Fibroblast of skin of right quadriceps (primary cell): ENCODE data around the gene STARD8.

ENCODE experiments used
- DNase-seq: peaks from one replicate; pipeline ENCODE4 v3.0.0-alpha.2; 2013

Gene STARD8

DNA sequence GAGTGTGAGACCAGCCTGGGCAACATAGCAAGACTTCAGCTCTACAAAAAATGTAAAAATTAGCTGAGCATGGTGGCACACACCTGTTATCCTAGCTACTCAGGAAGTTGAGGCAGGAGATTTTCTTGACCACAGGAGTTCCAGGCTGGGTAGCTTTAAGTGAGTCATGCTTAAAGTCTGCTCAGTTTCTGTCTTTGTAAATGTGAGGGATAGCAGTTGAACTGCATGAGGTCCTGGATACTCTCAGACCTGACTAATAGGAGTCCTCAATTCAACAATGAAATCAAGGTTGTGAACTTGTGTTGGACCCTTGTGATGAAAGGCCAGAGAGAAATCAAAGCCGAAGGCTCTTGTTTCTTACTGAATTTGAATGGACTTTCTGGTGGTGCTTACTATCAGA, 45.2 kb downstream of the STARD8 start:
- DNase-seq: peak; percentile 14

DNA sequence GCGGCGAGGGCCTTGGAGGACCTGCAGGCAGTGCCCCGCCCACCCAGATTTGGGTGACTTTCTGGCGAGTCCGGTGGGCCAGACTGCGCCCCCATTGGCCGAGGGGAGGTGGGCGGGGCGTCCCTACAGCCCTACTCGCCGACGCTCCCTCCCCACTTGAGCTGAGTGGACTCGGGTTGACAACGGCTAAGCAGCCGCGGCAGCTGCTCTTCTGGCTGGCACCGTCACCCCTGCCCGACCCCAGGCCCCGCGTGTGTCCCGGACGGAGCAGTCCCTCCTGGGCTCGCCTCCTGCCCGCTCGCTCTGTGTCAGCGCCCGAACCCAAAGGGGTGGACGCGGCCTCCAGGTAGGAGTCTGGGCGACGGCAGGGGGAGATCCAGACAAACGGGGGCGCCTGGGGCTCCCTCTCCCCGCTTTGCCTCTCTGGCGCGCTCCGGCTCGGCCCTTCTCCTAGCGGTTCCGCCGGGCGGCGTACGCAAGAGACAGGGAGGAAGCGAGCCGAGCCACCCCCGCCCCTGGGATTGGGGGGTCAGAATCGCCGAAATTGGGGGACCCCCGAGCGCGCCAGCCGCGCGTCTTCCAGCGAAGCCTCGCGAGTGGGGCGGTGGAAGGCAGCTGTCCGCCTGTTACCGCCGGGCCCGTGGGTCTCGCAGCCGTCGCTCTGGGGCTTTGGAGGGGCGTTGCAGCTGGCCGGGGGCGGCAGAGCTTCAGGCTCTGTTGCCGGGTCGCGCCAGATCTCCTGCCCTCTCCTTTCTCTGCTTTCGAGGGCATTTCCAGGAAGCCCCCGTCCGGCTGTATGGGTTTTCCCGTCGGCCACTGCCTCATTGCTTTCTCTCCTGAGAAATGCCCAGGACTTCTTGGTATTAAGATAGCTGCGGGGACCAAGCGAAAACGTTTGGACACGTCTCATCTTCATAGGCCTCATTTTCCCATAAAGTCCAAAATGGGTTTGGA, 46.3 kb downstream of the STARD8 start:
- DNase-seq: peak; percentile 53

DNA sequence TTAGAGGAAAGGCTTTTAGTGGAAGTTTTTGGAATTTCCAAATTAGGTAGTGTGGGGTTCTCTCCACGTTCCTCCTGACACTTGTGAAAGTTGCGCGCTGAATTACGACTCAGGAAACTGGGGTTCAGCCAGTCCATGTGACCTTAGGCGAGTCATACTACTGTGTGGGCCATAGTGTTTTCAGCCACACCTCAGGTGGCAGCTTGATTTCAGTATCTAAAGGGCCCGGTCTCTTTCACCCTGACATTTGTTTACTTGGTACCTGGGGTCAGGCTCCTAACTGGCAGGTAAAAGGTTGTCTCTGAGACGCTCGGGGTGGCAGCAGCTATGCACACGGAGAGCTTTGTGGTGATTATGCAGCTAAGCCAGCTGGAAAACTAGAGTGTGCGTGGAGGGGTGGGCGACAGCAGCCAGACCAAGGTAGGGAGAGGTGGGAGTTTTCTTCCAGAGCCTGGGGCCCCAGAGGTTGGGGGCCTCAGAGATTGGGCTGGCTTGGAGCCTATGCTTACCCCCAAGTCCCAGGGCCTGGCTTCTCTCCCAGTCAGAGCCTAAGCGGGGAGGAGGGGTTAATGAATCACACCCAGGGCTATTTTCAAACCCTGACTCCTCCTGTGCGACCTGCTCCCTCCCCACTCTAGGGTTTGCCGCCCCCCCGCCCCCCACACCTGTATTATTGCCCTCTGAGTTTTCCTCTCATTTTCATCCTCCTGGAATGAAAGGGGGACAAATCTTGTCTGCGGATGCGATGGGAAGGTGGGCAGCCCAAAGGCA, 47.2 kb downstream of the STARD8 start:
- DNase-seq: no peak

DNA sequence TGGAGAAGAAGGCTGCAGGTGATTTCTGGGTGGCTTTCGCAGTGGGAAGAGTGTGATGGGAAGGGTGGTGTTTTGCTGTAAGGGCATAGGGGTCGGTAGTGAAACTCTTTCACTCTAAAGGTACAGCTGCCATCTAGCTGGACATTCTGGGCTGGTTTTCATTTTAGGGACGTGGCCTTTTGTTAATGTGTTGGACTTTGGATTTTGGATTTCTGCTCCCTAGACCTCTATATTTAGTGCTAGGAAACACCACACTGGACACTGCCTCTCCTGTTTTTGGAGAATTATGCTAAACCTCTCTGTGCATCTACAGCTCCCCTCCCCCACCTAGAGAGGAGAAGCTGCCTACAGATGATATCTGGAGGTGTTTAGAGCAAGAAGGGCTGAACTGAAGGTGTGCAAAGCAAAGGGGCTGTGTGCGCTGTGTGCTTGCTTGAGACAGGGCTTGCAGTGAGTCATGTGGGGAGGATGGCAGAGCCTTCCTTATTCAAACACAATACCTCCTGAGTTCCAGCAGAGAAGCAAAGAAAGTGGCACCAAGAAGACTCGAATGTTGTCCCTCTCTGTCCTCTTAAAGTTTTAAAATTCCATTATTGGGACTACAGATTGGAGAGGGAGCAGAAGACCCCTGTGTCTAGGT, 47.9 kb downstream of the STARD8 start:
- no peak for DNase-seq

DNA sequence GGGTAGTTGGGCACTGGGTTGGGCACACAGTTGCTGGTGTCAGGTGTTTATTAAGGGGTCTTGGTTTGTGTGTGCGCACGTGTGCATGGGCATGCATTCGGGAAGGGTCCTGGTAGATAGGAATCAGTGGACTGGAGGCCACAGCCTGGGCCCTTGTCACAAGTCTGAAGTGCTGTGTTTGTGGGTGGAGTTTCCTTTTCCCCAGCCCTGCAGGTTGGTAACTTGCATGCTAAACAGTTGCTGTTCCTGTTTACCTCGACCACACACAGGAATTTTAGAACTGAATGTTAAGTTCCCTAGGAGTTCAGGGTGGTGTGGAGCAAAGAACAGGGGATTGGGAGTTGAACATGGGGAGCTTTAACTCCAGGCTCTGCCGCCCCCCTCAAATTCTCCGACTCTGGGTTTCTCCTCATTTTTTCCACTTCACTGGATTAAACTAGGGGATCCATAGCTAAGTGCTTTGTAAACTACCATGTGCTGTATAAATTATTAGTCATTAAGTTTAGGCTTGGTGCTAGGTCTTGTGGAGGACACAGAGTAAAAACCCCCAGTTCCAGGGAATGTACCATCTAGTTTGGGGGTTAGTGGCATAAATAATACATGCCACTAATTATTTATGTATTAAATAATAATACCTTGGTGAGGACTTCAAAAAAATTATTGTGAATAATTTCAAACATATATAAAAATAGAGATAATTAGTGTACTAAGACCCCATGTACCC, 49.0 kb downstream of the STARD8 start:
- DNase-seq: no peak

DNA sequence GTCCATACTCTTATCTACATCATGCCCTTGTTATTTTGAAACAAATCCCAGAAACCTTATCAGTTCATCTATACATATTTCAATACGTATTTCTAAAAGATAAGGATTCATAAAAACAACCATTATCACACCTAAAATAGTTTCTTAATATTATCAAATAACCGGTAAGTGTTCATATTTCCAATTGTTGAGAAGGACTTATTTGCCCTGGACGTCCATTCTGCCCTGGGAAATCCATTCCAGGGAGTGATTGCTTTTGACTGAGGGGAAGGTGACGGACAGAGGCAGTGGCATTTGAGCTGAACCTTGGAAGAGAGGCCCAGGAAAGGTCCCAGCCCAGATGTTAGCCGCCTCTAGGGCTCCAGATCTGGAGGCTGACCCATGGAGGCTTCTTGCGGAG, 49.6 kb downstream of the STARD8 start:
- no peak for DNase-seq

DNA sequence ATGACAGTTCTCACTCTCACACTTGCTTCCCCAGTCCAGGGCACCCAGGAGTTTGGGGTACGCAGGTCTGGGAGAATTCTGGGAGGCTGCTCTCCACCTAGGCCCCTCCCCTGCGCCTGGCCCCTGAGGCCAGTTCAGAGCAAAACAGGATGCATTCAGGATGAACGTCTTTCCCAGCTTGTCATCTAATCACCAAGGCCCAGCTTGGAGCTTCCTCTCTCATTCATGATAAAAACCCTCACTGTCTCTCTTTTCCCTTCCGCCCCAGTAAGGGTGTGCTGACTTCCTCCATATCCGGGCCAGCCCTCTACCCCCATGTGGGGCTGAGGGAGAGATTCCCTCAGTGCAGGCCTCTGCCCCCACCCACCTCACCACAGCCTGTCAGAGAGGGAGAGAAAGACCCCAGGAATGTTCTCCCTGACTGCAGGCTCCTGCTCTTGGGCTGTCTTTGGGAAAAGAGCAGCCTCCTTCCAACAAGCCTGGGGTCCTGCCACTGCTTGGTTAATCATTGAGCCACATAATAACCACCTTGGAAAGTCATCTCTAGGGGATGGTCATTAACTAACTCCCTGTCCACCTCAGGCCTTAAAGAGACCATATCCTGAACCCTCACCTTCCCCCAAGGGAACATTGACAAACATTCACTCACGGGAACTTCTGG, 50.1 kb downstream of the STARD8 start:
- DNase-seq: no peak

DNA sequence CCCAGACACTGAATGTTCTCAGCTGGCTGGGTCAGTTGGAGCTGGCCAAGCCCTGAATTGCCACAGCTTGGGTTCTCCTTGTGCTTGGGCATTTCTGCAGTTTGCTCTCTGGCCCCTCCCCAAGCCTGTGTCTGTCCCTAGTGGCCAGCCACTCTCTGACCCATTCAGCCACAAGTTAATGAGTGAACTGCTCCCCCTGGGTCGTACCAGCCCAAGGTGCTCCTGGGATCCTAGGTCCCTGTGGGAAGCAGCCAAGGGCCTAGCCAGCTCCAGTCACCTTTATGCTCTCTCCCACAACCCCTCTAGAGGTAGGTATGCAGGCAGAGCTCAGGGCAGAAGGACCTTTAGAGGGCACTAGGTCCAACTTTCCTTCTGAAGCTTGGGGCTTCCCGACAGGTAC, 51.5 kb downstream of the STARD8 start:
- no peak for DNase-seq

DNA sequence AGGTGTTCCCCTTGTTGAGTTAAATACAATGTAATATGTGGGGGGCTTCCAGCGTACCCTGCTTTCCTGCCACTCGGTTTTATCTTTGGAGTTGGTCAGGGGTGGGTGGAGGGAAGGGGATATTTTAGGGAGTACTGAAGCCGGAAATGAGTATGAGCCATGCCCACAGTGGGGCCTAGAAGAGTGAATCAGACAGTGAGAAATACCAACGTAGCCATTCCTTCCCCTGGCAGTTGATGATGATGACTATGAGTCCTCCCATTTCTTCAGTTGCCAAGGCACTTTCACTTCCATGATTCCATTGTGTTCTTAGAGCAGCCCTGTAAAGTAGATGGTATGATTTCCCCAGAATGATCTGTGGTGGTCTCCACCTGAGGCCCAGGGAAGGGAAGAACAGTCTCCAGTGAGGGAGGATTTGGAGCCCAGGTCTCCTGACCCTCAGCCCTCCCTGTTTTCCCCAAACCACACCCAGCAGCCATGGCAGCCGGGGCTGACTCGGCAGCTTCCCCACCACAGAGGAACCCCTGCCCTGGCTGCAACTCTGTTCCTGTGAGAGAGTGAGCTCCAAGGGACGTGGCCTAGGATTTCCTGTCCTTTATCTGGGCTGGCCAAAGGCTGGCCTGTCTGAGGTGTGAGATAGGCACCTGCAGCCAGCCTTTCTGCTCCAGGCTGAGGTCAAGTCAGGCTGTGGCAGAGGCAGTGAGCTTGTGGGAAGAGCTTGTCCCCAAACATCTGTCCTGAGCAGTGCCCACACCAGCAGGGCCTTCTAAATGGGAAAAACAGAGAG, 52.7 kb downstream of the STARD8 start:
- DNase-seq: peak; percentile 55

DNA sequence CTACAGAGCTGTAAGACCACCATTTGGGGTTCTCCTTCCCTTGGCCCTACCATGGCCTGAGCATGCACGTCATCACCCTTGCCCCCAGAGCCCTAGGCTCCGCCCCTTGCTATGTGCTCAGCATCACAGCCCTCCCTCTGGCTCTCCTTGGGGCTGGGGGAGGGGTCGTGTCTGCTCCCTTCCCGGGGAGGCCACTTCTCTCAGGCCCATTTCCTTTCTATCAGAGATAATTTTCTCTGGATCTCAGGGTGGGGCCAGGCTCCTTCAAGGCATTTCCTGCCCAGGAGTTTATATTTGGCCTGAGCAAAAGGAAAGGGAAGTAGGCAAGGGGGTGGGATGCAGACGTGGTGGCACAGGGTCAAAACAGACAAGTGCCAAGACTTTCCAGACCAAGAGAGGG, 55.9 kb downstream of the STARD8 start:
- DNase-seq: no peak

DNA sequence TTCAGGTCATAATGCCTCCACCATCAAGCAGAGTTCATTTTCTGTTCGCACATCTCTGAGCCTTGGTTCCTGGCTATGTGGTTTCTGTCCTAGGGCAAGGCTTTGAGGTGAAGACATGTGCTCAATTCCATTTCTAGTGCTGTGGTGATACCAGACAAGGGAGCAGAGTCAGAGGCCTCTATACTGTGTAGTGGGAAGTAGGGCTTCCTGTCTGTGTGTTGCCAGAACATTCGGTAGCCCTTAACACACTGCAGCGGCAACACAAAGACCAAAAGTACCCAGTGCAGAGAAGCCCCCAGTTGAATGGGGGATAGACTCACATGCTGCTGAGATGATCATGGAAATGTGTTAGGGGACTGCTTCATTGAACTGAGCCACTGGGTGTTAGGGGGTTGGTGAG, 56.4 kb downstream of the STARD8 start:
- no peak for DNase-seq

DNA sequence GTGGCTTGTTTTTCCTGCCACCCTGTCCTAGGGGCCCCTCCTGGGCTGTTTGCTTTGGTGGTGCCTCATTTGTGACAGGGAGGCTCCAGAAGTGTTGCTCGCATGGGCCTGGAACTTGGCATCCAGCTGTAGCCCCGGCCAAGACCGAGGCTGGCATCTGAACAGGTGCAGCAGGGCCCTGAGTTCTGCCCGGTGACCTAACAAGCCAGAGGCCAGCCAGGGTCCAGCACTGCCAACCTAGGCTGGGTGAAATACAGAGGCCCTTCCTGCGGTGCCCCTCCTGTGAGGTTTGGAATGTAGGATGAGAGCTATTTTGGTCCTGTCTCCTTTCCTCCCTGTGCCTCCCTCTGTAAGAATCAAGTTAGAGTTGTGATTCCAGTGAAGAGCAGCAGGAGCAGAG, 58.5 kb downstream of the STARD8 start:
- DNase-seq: no peak

DNA sequence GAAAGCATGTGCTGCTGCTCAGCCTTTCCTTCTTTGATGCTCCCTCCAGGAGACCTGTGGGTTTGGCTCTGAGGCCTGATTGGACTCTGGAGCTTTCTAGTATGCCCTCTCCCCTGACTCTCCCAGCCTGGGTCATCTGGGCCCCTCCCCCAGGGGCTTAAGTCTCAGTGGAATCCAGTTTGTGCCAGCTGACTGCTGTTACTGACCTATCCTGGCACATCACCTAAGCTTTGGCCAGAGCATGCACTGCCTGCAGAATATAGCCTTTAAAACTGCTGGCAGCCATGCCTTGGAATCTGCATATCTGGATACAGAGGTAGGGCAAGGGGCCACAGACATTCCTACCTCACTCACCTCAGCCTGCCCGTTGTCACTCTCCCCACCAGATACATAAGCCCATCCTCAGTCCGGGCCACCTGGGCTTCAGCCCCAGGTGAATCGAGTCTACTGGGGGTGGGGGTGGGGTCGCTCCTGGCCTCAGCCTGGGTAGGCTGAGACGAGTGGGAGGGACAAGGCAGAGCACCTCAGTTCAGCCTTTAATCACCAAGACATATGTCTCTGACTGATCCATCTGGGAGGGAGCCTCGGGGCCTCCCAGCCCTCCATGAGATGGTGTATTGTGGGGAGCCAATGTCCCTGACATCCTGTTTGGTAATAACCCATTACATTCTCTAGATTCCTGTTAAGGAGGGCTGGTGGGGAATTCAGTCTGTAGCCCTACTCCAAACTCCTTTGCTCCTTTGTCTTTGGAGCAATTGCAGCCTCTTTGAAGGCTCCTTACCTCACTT, 61.2 kb downstream of the STARD8 start:
- DNase-seq: peak; percentile 57

DNA sequence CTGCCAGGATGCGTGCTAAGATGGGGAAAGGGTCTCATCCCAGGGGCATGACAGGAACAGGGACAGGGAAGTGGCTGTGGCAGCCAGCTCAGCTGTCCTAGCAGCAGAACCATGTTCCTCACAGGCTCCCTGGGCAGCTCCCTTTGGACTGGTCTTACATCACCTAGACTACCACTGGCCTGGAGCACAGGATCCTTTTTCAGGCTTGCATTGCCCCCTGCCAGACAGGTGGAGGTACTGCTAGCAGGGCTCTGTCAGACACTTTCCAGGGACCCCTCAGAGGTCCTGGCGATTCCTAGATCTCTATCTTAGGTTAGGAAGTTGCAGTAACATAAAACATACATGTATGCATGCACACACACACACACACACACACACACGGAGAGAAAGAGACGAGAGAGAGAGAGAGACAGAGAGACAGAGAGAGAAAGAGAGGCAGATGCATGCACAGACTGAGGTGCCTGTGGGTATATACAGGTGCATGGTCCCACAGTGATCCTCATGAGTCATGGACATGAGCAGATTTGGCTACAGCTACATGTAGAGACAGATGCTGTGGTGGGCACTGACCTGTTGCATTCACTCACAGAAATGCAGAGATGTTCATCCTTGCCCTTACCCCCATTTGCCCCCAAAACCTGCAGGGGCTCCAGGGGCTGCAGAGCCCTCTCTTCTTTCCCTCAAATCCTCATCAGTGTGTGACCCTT, 63.6 kb downstream of the STARD8 start:
- DNase-seq: peak; percentile 36

DNA sequence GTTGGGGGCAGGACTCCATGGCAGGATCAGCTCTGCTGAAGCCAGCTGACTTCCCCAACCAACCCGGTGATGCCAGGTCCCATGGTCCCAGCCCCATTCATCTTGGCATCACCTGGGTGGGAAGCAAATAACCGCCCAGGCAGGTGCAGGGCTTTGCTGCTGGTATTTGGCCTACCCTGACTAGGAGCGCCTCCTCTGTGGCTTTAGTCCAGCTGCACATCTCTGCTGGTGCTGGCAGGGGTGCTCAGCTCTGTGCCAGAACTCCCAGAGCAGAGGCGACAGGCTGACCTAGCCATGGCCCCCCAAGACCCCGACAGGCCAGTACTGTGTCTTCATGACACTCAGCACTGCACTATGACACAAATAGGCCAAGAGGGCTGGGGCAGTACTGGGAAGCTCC, 64.4 kb downstream of the STARD8 start:
- DNase-seq: no peak

DNA sequence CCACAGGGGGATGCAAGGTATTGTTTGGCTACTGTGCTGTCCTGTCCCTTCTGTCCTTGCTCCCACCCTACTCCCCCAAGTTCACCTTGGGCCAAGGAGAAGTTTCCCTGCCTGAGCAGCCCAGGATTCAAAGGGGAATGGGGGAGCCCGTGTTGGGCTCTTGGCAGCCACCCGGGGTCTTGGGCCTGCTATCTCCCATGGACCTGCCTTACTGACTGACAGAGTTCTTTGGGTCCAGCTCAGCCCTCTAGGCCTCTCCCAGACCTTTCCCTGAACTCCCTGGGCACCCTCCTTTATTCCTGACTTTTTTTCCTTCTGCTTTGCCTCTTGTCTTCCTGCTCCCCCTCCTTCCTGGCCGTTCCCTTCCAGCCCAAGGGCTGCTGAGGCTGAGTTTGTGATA, 67.4 kb downstream of the STARD8 start:
- DNase-seq: no peak

DNA sequence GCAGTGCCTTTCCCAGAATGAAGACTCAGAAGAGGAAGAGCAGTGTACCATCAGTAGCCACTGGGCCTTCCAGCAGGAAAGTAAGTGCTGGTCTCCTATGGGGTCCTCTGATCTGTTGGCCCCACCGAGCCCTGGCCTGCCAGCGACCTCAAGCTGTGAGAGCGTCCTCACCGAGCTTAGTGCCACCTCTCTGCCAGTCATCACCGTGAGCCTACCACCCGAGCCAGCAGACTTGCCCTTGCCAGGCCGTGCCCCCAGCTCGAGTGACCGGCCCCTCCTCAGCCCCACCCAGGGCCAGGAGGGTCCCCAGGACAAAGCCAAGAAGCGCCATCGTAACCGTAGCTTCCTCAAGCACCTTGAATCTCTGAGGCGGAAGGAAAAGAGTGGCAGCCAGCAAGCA, 69.7 kb downstream of the STARD8 start:
- DNase-seq: no peak

DNA sequence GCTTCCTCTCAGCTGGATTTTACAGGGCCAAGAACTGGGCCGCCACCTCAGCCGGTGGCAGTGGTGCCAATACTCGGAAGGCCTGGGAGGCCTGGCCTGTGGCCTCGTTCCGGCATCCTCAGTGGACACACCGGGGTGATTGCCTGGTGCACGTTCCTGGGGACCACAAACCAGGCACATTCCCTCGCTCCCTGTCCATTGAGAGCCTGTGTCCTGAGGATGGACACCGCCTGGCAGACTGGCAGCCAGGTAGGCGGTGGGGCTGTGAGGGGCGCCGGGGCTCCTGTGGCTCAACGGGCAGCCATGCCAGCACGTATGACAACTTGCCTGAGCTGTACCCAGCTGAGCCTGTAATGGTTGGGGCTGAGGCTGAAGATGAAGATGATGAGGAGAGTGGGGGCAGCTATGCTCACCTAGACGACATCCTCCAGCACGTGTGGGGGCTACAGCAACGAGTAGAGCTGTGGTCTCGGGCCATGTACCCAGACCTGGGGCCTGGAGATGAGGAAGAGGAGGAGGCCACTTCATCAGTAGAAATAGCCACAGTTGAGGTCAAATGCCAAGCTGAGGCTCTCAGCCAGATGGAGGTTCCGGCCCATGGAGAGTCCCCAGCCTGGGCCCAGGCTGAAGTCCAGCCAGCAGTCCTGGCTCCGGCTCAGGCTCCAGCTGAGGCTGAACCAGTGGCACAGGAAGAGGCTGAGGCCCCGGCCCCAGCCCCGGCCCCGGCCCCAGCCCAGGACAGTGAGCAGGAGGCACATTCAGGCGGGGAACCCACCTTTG, 70.4 kb downstream of the STARD8 start:
- DNase-seq: no peak

DNA sequence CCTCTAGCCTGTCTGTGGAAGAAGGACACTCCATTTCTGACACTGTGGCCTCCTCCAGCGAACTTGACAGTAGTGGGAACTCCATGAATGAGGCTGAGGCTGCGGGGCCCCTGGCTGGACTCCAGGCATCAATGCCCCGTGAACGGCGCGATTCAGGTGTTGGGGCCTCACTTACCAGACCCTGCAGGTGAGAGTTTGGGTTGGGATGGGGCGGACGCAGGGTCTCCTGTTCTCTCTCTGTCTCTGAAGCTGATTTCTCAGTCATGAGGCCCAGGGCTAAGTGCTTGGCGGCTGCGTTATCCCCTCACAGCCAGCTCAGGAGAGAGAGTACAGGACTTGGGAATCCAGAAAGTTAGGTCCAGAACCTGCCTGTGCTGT, 71.0 kb downstream of the STARD8 start:
- DNase-seq: no peak
